Neural progenitor cell (in vitro differentiated cells): Measurements from ENCODE around the gene ULK4. TPM values are rescaled to one million over a fixed set of nuclear protein-coding genes. Genes with fewer than 3 reads are reported as not detected.

Experiments used
- DNase-seq: peaks from one replicate; pipeline ENCODE4 v3.0.0-alpha.2; 2016; ENCODE audit warnings: low spot score
- H2AFZ ChIP-seq: fragments of 200-600 bp; sonication (generic); replicated peaks from 2 replicates; pipeline ENCODE4 v1.6.1; 2016; ENCODE audit warnings: antibody characterized with exemption
- H3F3A ChIP-seq: fragments of 200-600 bp; sonication (generic); 2 replicates; pipeline ENCODE4 v1.6.1; 2016; ENCODE audit warnings: antibody characterized with exemption, low read depth
- H3K27ac ChIP-seq: fragments of 200-600 bp; sonication (generic); 2 replicates; pipeline ENCODE4 v1.5.1; 2016; ENCODE audit warnings: mild to moderate bottlenecking
- H3K27me3 ChIP-seq: fragments of 200-600 bp; sonication (generic); 2 replicates; pipeline ENCODE4 v1.6.1; 2016; ENCODE audit warnings: mild to moderate bottlenecking, moderate library complexity
- H3K36me3 ChIP-seq: fragments of 200-600 bp; sonication (generic); 2 replicates; pipeline ENCODE4 v1.5.1; 2016
- H3K4me1 ChIP-seq: fragments of 200-600 bp; sonication (generic); 2 replicates; pipeline ENCODE4 v1.6.1; 2016; ENCODE audit warnings: mixed run types
- H3K4me2 ChIP-seq: fragments of 200-600 bp; sonication (generic); 2 replicates; pipeline ENCODE4 v1.6.1; 2016
- H3K4me3 ChIP-seq: fragments of 200-600 bp; sonication (generic); 2 replicates; pipeline ENCODE4 v1.5.1; 2016
- H3K79me2 ChIP-seq: fragments of 200-600 bp; sonication (generic); 2 replicates; pipeline ENCODE4 v1.6.1; 2016; ENCODE audit warnings: low read depth
- H3K9ac ChIP-seq: fragments of 200-600 bp; sonication (generic); 2 replicates; pipeline ENCODE4 v1.6.1; 2016
- H3K9me3 ChIP-seq: fragments of 200-600 bp; sonication (generic); 2 replicates; pipeline ENCODE4 v1.5.1; 2016; ENCODE audit warnings: low read depth
- H4K20me1 ChIP-seq: fragments of 200-600 bp; sonication (generic); 2 replicates; pipeline ENCODE4 v1.6.1; 2016; ENCODE audit warnings: low read depth
- H3K27ac Mint-ChIP-seq: 3 replicates; pipeline ENCODE4 v1.8.0; 2021; ENCODE audit warnings: mixed read lengths
- H3K27me3 Mint-ChIP-seq: 2 replicates; pipeline ENCODE4 v1.8.0; 2022; ENCODE audit warnings: low read depth, mild to moderate bottlenecking, inconsistent platforms, moderate library complexity, mixed read lengths; ENCODE audit not compliant: insufficient read depth
- H3K36me3 Mint-ChIP-seq: 3 replicates; pipeline ENCODE4 v1.8.0; 2021; ENCODE audit warnings: mixed read lengths
- H3K4me1 Mint-ChIP-seq: 3 replicates; pipeline ENCODE4 v1.8.0; 2021; ENCODE audit warnings: mixed read lengths
- H3K4me3 Mint-ChIP-seq: 3 replicates; pipeline ENCODE4 v1.8.0; 2021; ENCODE audit warnings: mild to moderate bottlenecking, moderate library complexity, mixed read lengths
- H3K9me3 Mint-ChIP-seq: 3 replicates; pipeline ENCODE4 v1.8.0; 2020; ENCODE audit warnings: mixed read lengths
- CTCF ChIP-seq: fragments of 200-600 bp; sonication (generic); IDR thresholded peaks from 2 replicates; pipeline ENCODE4 v1.5.1; 2017; ENCODE audit warnings: antibody characterized with exemption, mild to moderate bottlenecking
- EZH2 ChIP-seq: fragments of 200-600 bp; sonication (generic); IDR thresholded peaks from 2 replicates; pipeline ENCODE4 v1.6.1; 2017; ENCODE audit warnings: antibody characterized with exemption, mild to moderate bottlenecking, moderate library complexity
- EZH2phosphoT487 ChIP-seq: fragments of 200-600 bp; sonication (generic); IDR thresholded peaks from 2 replicates; pipeline ENCODE4 v1.6.1; 2017; ENCODE audit warnings: antibody characterized with exemption
- total RNA-seq: library from RNA; depleted of rRNA; stranded (reverse); fragments of >200 nt; gene quantifications from 2 replicates; pipeline ENCODE4 v1.2.3, GENCODE V29; 2015; ENCODE audit warnings: low replicate concordance

ULK4 gene
- total RNA-seq, 1 donor from 2014 or later, result 33.0 TPM

GRCh38 chr3:41304593-41304992, 657.3 kb downstream of the ULK4 start:
- no peak overlapping the region for H3K27ac ChIP-seq
- no peak overlapping the region for H3K4me2 ChIP-seq
- TF ChIP-seq EZH2phosphoT487 (no peak), EZH2 (no peak), CTCF (no peak)
- H3K9ac ChIP-seq, result no peak overlapping the region
- no peak overlapping the region for H2AFZ ChIP-seq
- no peaks in the 10 kb centered on the region for H3K27me3 ChIP-seq
- no peaks in the 10 kb centered on the region for H3K36me3 ChIP-seq
- no peak for DNase-seq
- H3K4me3 ChIP-seq, result no peak overlapping the region
- Mint-ChIP-seq H3K4me1 (peaks cover 8% of the 10 kb centered on the region), H3K27ac (peak overlapping the region; percentile 36), H3K36me3 (peaks cover 2% of the 10 kb centered on the region), H3K4me3 (no peak overlapping the region), H3K27me3 (peaks cover 3% of the 10 kb centered on the region), H3K9me3 (peaks cover 5% of the 10 kb centered on the region)
- no peaks in the 10 kb centered on the region for H3K79me2 ChIP-seq
- no peaks in the 10 kb centered on the region for H3F3A ChIP-seq
- H3K9me3 ChIP-seq, result no peaks in the 10 kb centered on the region
- H4K20me1 ChIP-seq, result no peaks in the 10 kb centered on the region
- H3K4me1 ChIP-seq, result no peaks in the 10 kb centered on the region

- Histone ChIP-seq H3K27me3 (no peaks in the 10 kb centered on the region), H4K20me1 (no peaks in the 10 kb centered on the region), H3K9ac (no peak overlapping the region), H3K79me2 (no peaks in the 10 kb centered on the region), H2AFZ (no peak overlapping the region), H3K4me2 (no peak overlapping the region), H3F3A (no peaks in the 10 kb centered on the region), H3K36me3 (no peaks in the 10 kb centered on the region), H3K4me1 (no peaks in the 10 kb centered on the region), H3K4me3 (no peak overlapping the region), H3K9me3 (no peaks in the 10 kb centered on the region), H3K27ac (no peak overlapping the region)
- Mint-ChIP-seq H3K4me3 (no peak overlapping the region), H3K4me1 (peaks cover 8% of the 10 kb centered on the region), H3K9me3 (peaks cover 5% of the 10 kb centered on the region), H3K27me3 (peaks cover 3% of the 10 kb centered on the region), H3K36me3 (peaks cover 2% of the 10 kb centered on the region), H3K27ac (no peak overlapping the region)
- TF ChIP-seq EZH2phosphoT487 (no peak), CTCF (no peak), EZH2 (no peak)
- DNase-seq, result no peak
Observed at GRCh38 chr3:41302295-41302694, 659.6 kb downstream of the ULK4 start.

- Mint-ChIP-seq H3K4me3 (no peak overlapping the region), H3K4me1 (peaks cover 8% of the 10 kb centered on the region), H3K9me3 (peaks cover 5% of the 10 kb centered on the region), H3K36me3 (peaks cover 2% of the 10 kb centered on the region), H3K27ac (no peak overlapping the region), H3K27me3 (peaks cover 3% of the 10 kb centered on the region)
- H3K4me2 ChIP-seq, result no peak overlapping the region
- H3K4me3 ChIP-seq, result no peak overlapping the region
- H3K79me2 ChIP-seq, result no peaks in the 10 kb centered on the region
- no peaks in the 10 kb centered on the region for H3K36me3 ChIP-seq
- DNase-seq, result no peak
- H3K9me3 ChIP-seq, result no peaks in the 10 kb centered on the region
- H3F3A ChIP-seq, result no peaks in the 10 kb centered on the region
- no peaks in the 10 kb centered on the region for H3K27me3 ChIP-seq
- H4K20me1 ChIP-seq, result no peaks in the 10 kb centered on the region
- no peak overlapping the region for H3K9ac ChIP-seq
- no peaks in the 10 kb centered on the region for H3K4me1 ChIP-seq
- no peak for TF ChIP-seq CTCF
- no peak for TF ChIP-seq EZH2phosphoT487
- H3K27ac ChIP-seq, result no peak overlapping the region
- no peak overlapping the region for H2AFZ ChIP-seq
Observed at GRCh38 chr3:41301548-41301947, 660.4 kb downstream of the ULK4 start.
